HG03175 (cell line): ENCODE measurements around the gene PRRT1.
"Not testable (repeated sequence)": the region's sequence is repeated elsewhere in the genome, so short reads cannot be mapped to it uniquely, and the experiment has no call there.

ENCODE experiments used
- ATAC-seq: cut with Tn5 transposase; IDR thresholded peaks from one replicate; pipeline ENCODE4 v1.9.1; 2021; ENCODE audit warnings: mild to moderate bottlenecking, moderate library complexity; ENCODE audit not compliant: unreplicated experiment

The PRRT1 gene

GRCh38 chr6:32105433-32105832, 46.3 kb downstream of the PRRT1 start:
- ATAC-seq, result no peak

DNA sequence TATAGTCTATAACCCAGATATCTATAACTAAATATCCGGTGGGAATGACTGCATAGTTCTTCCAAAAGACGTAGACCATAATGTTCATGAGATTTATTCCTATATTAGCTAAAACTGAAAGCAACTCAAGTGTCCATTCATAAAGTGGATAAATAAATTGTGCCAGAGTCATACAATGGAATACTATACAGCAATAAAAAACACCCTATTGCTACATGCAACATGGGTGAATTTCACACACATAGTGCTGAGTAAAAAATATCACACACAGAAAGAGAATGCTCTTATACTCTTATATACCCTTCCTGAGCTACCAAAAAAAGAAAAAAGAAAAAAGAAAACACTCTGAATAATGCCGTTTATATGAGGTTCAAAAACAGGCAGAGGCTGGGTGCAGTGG, 49.5 kb downstream of the PRRT1 start:
- ATAC-seq, result no peak

- ATAC-seq, result not testable (repeated sequence)
Observed at GRCh38 chr6:32100251-32100650, 51.5 kb downstream of the PRRT1 start.
